Activated CD8-positive, alpha-beta memory T cell treated with anti-CD3 and anti-CD28 coated beads, Interleukin-2, amount 50 U/mL, for 24 hours (primary cell): ENCODE measurements around the gene INPP4B.

Experiments
- DNase-seq: peaks from one replicate; pipeline ENCODE4 v3.0.0-alpha.2; 2020; ENCODE audit errors: extremely low read depth

Gene INPP4B

GRCh38 chr4:142846108-142846728 lies at the start of gene INPP4B:
TSS of gene INPP4B (minus strand) at chr4:142846301.
- no peak for DNase-seq

- no peak for DNase-seq
Observed at GRCh38 chr4:142893012-142893411, 46.9 kb upstream of the INPP4B start.

- no peak for DNase-seq
Observed at GRCh38 chr4:142886566-142886965, 40.5 kb upstream of the INPP4B start.

GRCh38 chr4:142883040-142883832 lies 37.1 kb upstream of the INPP4B start:
- DNase-seq, result no peak

- no peak for DNase-seq
Observed at GRCh38 chr4:142882159-142882558, 36.1 kb upstream of the INPP4B start.

- DNase-seq, result no peak
Observed at GRCh38 chr4:142881331-142881730, 35.2 kb upstream of the INPP4B start.

GRCh38 chr4:142875117-142875516 lies 29.0 kb upstream of the INPP4B start:
- no peak for DNase-seq

GRCh38 chr4:142874684-142875083 lies 28.6 kb upstream of the INPP4B start:
- no peak for DNase-seq

- DNase-seq, result no peak
Observed at GRCh38 chr4:142866685-142867084, 20.6 kb upstream of the INPP4B start.

- DNase-seq, result no peak
Observed at GRCh38 chr4:142861351-142861750, 15.2 kb upstream of the INPP4B start.

- DNase-seq, result no peak
Observed at GRCh38 chr4:142858965-142859364, 12.9 kb upstream of the INPP4B start.

- no peak for DNase-seq
Observed at GRCh38 chr4:142858446-142858845, 12.3 kb upstream of the INPP4B start.

- no peak for DNase-seq
Observed at GRCh38 chr4:142856576-142856975, 10.5 kb upstream of the INPP4B start.

- DNase-seq, result no peak
Observed at GRCh38 chr4:142850478-142850877, 4.4 kb upstream of the INPP4B start.

- no peak for DNase-seq
Observed at GRCh38 chr4:142846729-142847596, 862 bp upstream of the INPP4B start.

- no peak for DNase-seq
Observed at GRCh38 chr4:142845293-142846107, 601 bp downstream of the INPP4B start.

- no peak for DNase-seq
Observed at GRCh38 chr4:142844782-142845181, 1.3 kb downstream of the INPP4B start.

GRCh38 chr4:142840516-142841123 lies 5.5 kb downstream of the INPP4B start:
- DNase-seq, result no peak

- no peak for DNase-seq
Observed at GRCh38 chr4:142838778-142839177, 7.3 kb downstream of the INPP4B start.

- no peak for DNase-seq
Observed at GRCh38 chr4:142832022-142832421, 14.1 kb downstream of the INPP4B start.
